Stromal cell of bone marrow (primary cell): ENCODE measurements around the gene CEP170B.
"Not testable (repeated sequence)": the region's sequence is repeated elsewhere in the genome, so short reads cannot be mapped to it uniquely, and the experiment has no call there.

Experiments
- DNase-seq: peaks from one replicate; pipeline ENCODE4 v3.0.0-alpha.2; 2012; ENCODE audit warnings: low read depth

CEP170B gene

GRCh38 chr14:104844306-104845032 lies 20.6 kb upstream of the CEP170B start:
- DNase-seq = no peak

GRCh38 chr14:104845033-104845666 lies 19.9 kb upstream of the CEP170B start:
- DNase-seq = no peak

GRCh38 chr14:104845834-104846441 lies 19.1 kb upstream of the CEP170B start:
- no peak for DNase-seq

GRCh38 chr14:104852280-104852663 lies 12.8 kb upstream of the CEP170B start:
- no peak for DNase-seq

DNA sequence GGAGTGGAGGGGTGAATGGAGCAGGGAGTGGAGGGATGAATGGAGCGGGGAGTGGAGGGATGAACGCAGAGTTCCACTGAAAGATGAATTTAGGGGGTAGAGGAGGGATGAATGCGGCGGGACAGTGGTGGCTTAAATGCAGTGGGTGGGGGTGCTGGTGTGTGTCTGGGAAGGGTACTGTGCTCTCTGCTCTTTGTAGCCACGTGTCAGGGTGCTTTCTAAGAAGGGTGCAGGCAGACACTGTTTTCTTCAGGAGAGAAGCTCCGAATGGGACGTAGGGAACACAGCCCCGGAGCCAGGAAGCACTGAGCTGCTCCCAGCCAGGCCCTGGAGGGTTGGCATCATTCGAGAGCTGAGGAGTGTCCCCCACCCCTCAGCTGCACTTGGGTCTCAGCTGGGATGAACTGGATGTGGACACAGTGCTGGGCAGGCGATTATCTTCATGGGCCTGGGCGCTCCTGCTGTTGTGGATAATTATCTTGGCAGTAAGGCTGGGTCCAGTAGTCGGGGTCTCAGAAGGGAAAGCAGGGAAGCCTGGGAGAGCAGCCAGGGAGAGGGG lies 9.5 kb upstream of the CEP170B start:
- no peak for DNase-seq

DNA sequence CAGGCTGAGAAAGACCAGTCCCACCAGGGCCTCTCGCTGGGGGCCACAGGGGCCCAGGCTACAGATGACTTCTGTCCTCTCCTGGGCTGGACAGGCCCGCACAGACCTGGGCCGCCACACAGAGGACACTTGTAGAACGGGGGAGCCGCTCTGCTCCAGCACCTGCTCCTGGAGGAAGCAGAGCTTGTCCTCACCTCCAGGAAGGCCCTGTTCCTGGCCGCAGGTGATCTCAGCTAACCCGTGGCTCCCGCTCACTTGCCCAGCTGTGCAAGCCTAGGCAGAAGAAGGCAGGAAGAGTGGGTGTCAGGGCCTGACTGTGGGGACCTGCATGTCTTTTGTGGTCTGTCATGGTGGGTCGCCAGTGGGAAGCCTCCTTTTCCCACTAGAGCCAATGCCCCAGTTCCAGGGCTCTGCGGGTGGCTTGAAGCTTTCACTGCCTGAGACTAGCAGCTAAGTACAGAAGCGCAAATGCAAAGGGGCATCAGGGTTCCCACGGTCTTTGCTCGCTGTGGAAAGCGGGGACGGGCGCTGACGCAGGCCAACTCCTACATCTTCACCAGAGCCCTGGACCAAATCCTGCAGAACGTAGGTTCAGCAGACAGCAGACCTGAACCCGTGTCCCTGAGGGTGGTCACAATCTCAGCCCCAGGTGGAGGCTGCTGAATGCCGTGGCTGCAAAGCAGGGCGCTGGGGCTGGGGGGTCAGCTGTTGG lies 8.8 kb upstream of the CEP170B start:
- no peak for DNase-seq

GRCh38 chr14:104856869-104857860 lies 7.9 kb upstream of the CEP170B start:
- no peak for DNase-seq

- DNase-seq = not testable (repeated sequence)
Measured at GRCh38 chr14:104857931-104858330, 7.1 kb upstream of the CEP170B start.

GRCh38 chr14:104858811-104859426 lies 6.1 kb upstream of the CEP170B start:
- no peak for DNase-seq

- no peak for DNase-seq
Measured at GRCh38 chr14:104859900-104860299, 5.2 kb upstream of the CEP170B start.

DNA sequence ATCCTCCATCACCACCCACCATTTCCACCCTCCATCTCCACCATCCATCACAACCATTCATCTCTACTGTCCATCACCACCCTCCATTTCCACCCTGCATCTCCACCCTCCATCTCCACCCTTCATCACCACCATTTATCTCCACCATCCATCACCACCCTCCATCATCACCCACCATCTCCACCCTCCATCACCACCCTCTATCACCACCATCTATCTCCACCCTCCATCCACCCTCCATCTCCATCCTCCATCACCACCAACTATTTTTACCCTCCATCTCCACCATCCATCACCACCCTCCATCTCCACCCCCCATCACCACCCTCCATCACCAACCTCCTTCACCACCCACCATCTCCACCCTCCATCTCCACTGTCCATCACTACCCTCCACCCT lies 4.7 kb upstream of the CEP170B start:
- no peak for DNase-seq

DNA sequence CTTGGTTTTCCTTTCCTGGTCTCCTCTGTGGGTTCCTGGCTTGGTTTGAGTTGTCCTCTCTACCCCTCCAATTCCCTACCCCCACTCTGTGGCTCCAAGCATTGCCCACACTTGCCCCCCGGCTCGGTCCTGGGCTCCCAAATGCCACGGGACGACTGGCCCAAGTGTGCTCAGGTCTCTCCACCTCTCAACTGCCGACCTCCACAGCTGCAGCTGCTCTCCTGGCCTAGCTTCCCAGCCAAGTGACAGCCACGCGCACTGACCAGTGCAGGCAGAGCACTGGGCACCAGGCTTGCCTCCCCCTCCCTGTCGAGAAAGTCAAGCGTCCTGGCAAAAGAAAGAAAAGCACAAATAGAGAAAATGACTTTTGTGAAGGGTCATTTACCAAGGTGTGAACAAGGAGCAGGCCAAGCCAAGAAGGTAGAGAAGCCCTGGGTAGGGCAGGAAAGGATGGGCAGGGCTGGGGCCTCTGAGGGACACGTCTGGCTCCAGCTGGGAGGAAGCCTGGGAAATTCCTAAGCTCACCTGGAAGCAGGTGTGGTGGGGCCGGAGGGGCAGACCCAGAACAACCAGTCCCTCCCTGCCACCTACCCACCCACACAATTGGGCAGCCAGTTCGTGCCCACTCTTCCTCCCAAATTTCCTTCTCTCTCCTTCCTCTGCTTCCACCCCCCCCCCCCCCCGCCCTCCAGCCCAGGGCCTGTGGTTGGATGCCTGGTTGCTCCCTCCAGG lies 1.8 kb upstream of the CEP170B start:
- no peak for DNase-seq

- DNase-seq = no peak
Measured at GRCh38 chr14:104863923-104864266, 1.2 kb upstream of the CEP170B start.

GRCh38 chr14:104864267-104865080 lies 594 bp upstream of the CEP170B start:
- no peak for DNase-seq

DNA sequence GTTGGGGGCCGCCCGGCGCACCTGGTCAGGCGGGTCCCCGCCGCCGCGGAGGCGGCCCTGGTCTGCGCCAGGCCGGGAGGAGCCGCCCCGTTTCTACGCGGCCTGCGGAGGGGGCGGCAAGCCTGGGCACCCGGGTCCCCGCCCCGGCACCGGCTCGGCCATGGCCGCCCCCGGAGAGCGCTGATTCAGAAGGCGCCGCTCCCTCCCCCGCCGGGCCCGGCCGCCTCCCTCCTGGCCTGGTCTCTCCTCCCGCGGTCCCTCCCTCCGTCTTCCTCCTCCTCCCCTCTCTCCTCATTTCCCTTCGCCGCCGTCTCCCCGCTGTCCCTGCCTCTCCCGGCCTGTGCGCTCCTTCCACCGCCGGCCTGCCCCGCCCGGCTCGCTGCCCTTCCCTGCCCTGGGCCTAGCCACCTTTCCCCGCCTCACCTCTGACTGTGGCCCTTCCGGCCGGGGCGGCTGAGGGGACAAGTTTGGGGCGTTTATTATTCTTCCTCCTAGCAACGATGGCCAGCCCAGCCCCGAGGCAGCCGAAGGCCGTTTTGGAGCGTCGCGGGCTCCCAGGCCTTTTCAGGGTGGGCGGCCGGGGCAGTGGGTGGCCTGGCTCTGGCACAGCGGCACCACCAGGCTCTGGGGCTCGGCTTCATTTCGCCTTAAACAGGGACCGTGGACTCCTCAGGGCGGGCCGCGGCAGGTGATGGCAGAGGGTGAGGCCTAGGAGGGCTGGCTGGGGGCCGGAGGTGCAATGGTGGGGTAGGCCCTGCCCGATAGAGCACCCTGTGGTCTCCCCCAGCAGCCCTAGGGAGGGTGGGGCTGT lies 768 bp downstream of the CEP170B start:
- DNase-seq = peak; percentile 60

- DNase-seq = no peak
Measured at GRCh38 chr14:104866451-104867370, 1.6 kb downstream of the CEP170B start.

DNA sequence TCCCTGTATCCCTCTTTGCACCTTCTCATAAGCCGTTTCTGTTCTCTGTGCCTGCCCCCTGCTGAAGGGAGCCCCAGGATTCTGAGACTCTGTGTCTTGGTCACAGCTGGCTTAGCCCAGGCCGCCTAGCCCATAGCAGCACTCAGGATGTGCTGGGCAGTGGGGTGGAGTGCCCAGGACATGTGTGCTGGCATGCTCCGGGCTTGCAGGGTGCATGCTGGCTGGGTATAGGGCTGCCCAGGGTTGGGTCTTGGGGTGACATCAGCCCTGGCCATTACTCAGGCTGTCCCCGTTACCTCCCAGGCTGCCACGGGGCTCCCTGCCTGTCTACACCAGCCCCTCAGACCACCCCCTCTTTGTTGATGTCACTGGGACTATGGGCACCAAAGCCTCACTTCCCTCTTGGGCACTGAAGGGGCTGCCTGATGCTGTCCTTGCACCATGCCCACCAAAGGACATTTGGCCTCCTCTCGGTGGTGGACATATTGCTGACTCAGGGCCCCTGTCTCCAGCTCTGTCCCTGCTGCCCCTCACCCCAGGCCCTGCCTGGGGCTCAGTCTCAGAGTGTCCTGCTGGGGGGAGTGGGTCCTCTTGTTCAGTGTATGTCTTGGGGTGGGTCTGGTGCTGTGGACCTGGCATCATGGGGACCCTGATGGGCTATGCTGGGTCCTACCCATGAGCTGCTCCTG lies 2.4 kb downstream of the CEP170B start:
- no peak for DNase-seq
